Loucy (cell line): Measurements from ENCODE around the gene CTNNBIP1.
A peak's percentile ranks its signal among the peaks of the same experiment; 100 is the strongest.

Source experiments
- H2AFZ ChIP-seq: fragments of 200-600 bp; sonication (generic); 2 replicates; pipeline ENCODE4 v1.6.0; 2016; ENCODE audit warnings: antibody characterized with exemption, mild to moderate bottlenecking, low read length, moderate library complexity
- H3F3A ChIP-seq: fragments of 200-600 bp; 2 replicates; pipeline ENCODE4 v1.6.0; 2016; ENCODE audit warnings: antibody characterized with exemption, low read depth, mild to moderate bottlenecking
- H3K27me3 ChIP-seq: fragments of 200-600 bp; sonication (generic); 2 replicates; pipeline ENCODE4 v1.6.1; 2014; ENCODE audit warnings: low read length, mild to moderate bottlenecking; ENCODE audit not compliant: insufficient read depth, poor library complexity, severe bottlenecking
- H3K36me3 ChIP-seq: fragments of 200-600 bp; sonication (generic); 2 replicates; pipeline ENCODE4 v1.6.1; 2016; ENCODE audit warnings: low read length; ENCODE audit not compliant: insufficient read depth
- H3K4me1 ChIP-seq: fragments of 200-600 bp; sonication (generic); 2 replicates; pipeline ENCODE4 v1.5.1; 2014; ENCODE audit warnings: low read length, mild to moderate bottlenecking; ENCODE audit not compliant: insufficient read depth, poor library complexity, severe bottlenecking
- H3K4me2 ChIP-seq: fragments of 200-600 bp; sonication (generic); 2 replicates; pipeline ENCODE4 v1.6.0; 2014; ENCODE audit warnings: antibody characterized with exemption, low read length, low read depth, mild to moderate bottlenecking; ENCODE audit not compliant: poor library complexity, severe bottlenecking
- H3K4me3 ChIP-seq: fragments of 200-600 bp; sonication (generic); 2 replicates; pipeline ENCODE4 v1.5.1; 2014; ENCODE audit warnings: low read length, mild to moderate bottlenecking, mixed read lengths; ENCODE audit not compliant: poor library complexity, severe bottlenecking
- H3K79me2 ChIP-seq: fragments of 200-600 bp; sonication (generic); 2 replicates; pipeline ENCODE4 v1.6.1; 2014; ENCODE audit warnings: low read length; ENCODE audit not compliant: insufficient read depth
- H3K9ac ChIP-seq: fragments of 200-600 bp; sonication (generic); 2 replicates; pipeline ENCODE4 v1.6.0; 2014; ENCODE audit warnings: mild to moderate bottlenecking, low read depth, low read length, moderate library complexity; ENCODE audit not compliant: poor library complexity, severe bottlenecking
- H3K9me2 ChIP-seq: fragments of 200-600 bp; sonication (generic); replicated peaks from 2 replicates; pipeline ENCODE4 v1.6.1; 2016; ENCODE audit warnings: low read depth, low read length, mixed read lengths
- H3K9me3 ChIP-seq: fragments of 200-600 bp; sonication (generic); 2 replicates; pipeline ENCODE4 v1.6.1; 2014; ENCODE audit warnings: mild to moderate bottlenecking, antibody characterized with exemption, low read length, low read depth; ENCODE audit not compliant: insufficient read depth
- H4K20me1 ChIP-seq: fragments of 200-600 bp; sonication (generic); 2 replicates; pipeline ENCODE4 v1.6.0; 2014; ENCODE audit warnings: antibody characterized with exemption, low read length, mild to moderate bottlenecking; ENCODE audit not compliant: insufficient read depth, poor library complexity, severe bottlenecking
- CTCF ChIP-seq: fragments of 200-600 bp; sonication (generic); conservative IDR thresholded peaks from 2 replicates; pipeline ENCODE4 v1.5.1; 2014; ENCODE audit warnings: mild to moderate bottlenecking, antibody characterized with exemption, low read length
- EZH2phosphoT487 ChIP-seq: fragments of 200-600 bp; IDR thresholded peaks from 2 replicates; pipeline ENCODE4 v1.6.1; 2018; ENCODE audit warnings: antibody characterized with exemption, mild to moderate bottlenecking, moderate library complexity, borderline replicate concordance

CTNNBIP1 gene

GRCh38 chr1:9942939-9943788, 33.1 kb upstream of the CTNNBIP1 start, which contains the start of the genes LZIC and NMNAT1:
Gene LZIC, minus strand, starts transcription at chr1:9943391. Its CDS starts 6,772 bp downstream, at chr1:9936619.
Gene NMNAT1, plus strand, starts transcription at chr1:9943475. Its CDS starts 28,599 bp downstream, at chr1:9972074.
- H3K4me2 ChIP-seq = peak within 1 kb of the TSS; percentile 78
- no peaks in the 10 kb centered on the region for H4K20me1 ChIP-seq
- no peak for TF ChIP-seq EZH2phosphoT487
- no peak for TF ChIP-seq CTCF
- no peaks in the 10 kb centered on the region for H3K27me3 ChIP-seq
- H3K4me3 ChIP-seq = peak within 1 kb of the TSS; percentile 93
- H3F3A ChIP-seq = no peaks in the 10 kb centered on the region
- no peaks in the 10 kb centered on the region for H3K36me3 ChIP-seq
- H3K79me2 ChIP-seq = peaks cover 35% of the 10 kb centered on the region
- no peaks in the 10 kb centered on the region for H3K9me3 ChIP-seq
- H3K9me2 ChIP-seq = no peaks in the 10 kb centered on the region
- H2AFZ ChIP-seq = peak within 1 kb of the TSS; percentile 95
- peaks cover 14% of the 10 kb centered on the region for H3K4me1 ChIP-seq
- peak within 1 kb of the TSS; percentile 91 for H3K9ac ChIP-seq

GRCh38 chr1:9942399-9942938, 32.4 kb upstream of the CTNNBIP1 start:
- Histone ChIP-seq H3K9me3 (no peaks in the 10 kb centered on the region), H3K27me3 (no peaks in the 10 kb centered on the region), H3F3A (no peaks in the 10 kb centered on the region), H3K79me2 (peaks cover 35% of the 10 kb centered on the region), H3K4me3 (peak overlapping the region; percentile 93), H4K20me1 (no peaks in the 10 kb centered on the region), H3K4me2 (peak overlapping the region; percentile 64), H3K9ac (peak overlapping the region; percentile 91), H3K9me2 (no peaks in the 10 kb centered on the region), H2AFZ (peak overlapping the region; percentile 95), H3K4me1 (peaks cover 14% of the 10 kb centered on the region), H3K36me3 (no peaks in the 10 kb centered on the region)
- TF ChIP-seq CTCF (peak; percentile 71), EZH2phosphoT487 (no peak)

- no peaks in the 10 kb centered on the region for H3K9me3 ChIP-seq
- H3K9me2 ChIP-seq = no peaks in the 10 kb centered on the region
- no peak overlapping the region for H3K4me3 ChIP-seq
- no peaks in the 10 kb centered on the region for H3K27me3 ChIP-seq
- H2AFZ ChIP-seq = no peak overlapping the region
- no peaks in the 10 kb centered on the region for H3K79me2 ChIP-seq
- no peak overlapping the region for H3K9ac ChIP-seq
- no peak for TF ChIP-seq CTCF
- no peak for TF ChIP-seq EZH2phosphoT487
- no peaks in the 10 kb centered on the region for H4K20me1 ChIP-seq
- H3F3A ChIP-seq = no peaks in the 10 kb centered on the region; the same call in 1 of the 2 replicates
- no peak overlapping the region for H3K4me2 ChIP-seq
- peaks cover 3% of the 10 kb centered on the region for H3K4me1 ChIP-seq
- H3K36me3 ChIP-seq = peaks cover 3% of the 10 kb centered on the region; the same call in 1 of the 2 replicates
These were observed 19.6 kb upstream of the CTNNBIP1 start for GRCh38 chr1:9929431-9930385.
